ENCODE measurements around the gene ZFYVE27.

GRCh38 chr10:97773096-97773495 lies 36.2 kb downstream of the ZFYVE27 start:
- no peak for TF ChIP-seq POLR2A (IDR thresholded peaks at IDR 0.05; ENCODE audit: low read depth, low read length)
- TF ChIP-seq TAF1 (IDR thresholded peaks at IDR 0.05; ENCODE audit: low read depth, low read length): no peak
- no peak for TF ChIP-seq SPI1 (IDR thresholded peaks at IDR 0.05; ENCODE audit: low read depth, low read length)
- no peak for TF ChIP-seq POLR2AphosphoS5 (IDR thresholded peaks at IDR 0.05; ENCODE audit: low read depth, low read length)

Measured in GM12891 (cell line).